ENCODE measurements around the gene AOX1. TPM values are rescaled to one million over a fixed set of nuclear protein-coding genes. Genes with fewer than 3 reads are reported as not detected.

The AOX1 gene
- total and polyA plus RNA-seq, 2 of the 8 experiments (the other 6 are each of a cell fraction or from before 2014, with no cell fraction given), result 5.6 to 8.3 TPM

DNA sequence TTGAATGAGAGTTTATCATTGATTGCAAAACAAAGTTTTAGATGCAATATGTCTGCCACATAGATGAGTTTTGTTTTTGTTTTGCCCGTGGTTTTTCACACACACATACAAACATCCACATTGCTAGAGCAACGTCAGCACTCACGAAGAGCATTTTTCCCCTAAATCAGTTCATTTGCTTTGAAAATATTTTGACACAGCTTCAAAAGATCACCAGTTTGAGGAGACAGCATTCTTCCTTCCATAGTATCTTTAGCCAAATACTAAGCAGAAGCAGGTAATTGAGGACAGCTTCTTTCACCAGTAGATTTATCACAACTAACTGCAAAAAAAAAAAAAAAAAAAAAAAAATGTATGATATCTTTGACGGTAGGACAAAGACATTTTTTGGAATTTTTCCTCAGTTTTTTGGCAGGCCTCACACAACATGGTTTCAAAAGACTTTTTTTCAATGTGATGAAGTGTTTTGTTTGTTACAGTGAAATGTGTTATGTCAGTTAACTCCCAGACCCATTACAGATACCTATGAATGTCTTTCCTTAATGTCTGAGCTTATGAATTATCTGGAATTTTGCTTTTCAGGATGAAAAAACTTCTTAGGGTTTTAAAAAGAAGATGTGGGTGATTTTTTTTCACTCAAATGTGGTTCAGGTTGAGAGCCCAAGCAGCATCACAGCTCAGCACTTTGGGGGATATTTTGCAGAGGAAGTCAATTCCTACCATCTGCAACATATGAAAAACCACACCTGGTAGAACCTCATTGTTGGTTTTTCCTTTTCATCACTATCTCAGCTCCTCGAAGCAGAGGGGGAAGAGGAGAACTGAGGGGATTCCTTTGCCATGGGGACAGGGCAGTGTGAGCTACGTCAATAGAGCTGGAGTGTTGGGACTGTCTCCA is 31.6 kb downstream of the AOX1 start (continued):
- no peak for TF ChIP-seq SRF (IDR thresholded peaks at IDR 0.05; ENCODE audit: low read depth, low read length)
- TF ChIP-seq CHD1 (IDR thresholded peaks at IDR 0.05; ENCODE audit: low read depth, low read length), result no peak
